GM19351 (cell line): ENCODE measurements around the gene WDR18.

ENCODE experiments used
- ATAC-seq: cut with Tn5 transposase; IDR thresholded peaks from one replicate; pipeline ENCODE4 v1.9.1; 2021; ENCODE audit warnings: mild to moderate bottlenecking, moderate library complexity; ENCODE audit not compliant: unreplicated experiment

The WDR18 gene

DNA sequence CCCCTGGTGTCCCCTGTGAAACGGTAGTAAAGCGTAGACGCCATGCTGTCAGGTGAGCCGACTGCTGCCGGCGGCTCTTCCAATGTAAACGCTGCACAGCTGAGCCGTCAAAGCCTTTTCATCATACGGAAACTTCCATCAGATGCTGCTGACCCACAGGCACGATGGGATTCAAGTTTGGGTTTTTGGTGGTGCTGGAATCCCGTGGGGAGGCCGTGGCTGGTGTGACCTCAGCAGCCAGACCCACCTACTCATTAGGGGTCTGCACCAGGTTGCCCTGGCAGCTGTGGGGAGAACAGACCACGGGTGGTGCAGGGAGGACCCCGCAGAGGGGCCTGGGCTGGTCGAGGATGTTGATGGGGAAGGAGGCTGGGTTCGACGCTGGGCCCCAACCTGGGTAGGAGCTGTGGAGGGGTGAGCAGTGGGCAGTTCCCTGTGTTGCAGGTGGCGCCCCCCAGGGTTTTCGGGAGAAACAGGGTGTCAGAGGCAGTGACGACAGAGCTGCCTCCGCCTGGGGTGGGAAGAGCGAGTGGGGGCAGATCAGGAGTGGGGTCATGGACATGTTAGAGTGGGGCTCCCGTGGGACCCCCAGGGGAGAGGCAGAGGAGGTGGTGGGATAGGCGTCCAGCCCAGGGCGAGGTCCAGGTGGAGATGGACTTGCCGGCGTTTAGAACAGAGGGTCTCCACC is 22.7 kb downstream of the WDR18 start:
- ATAC-seq: no peak

- no peak for ATAC-seq
These were observed 23.5 kb downstream of the WDR18 start for GRCh38 chr19:1007399-1008251.

DNA sequence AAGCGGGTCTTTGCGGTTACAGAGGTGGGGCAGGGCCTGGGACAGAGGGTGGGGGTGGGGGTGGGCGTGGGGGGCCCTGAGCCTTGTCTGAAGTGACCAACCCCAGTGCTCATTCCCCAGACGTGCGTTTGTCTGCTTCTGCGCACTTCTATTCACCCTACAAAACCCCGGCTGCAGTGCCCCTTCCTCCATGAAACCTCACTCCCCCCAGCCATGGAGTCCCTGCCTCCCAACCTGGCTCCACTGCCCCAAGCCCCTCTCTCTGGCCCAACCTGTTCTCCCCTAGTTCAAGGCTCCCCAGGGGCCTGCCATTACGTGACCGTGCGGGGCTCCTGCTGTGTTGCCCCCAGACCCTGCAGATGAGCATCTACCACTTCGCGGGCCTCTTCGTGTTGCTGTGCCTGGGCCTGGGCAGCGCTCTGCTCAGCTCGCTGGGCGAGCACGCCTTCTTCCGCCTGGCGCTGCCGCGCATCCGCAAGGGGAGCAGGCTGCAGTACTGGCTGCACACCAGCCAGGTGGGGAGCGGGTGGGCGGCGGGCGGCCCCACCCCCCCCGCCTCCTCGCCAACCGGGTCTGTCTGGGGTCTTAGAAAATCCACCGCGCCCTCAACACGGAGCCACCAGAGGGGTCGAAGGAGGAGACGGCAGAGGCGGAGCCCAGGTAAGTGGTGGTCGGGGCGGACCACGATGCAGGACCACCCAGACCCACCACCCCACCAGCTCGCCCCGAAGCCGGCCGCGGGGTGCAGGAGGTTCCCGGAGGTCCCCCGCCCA is 24.3 kb downstream of the WDR18 start:
- no peak for ATAC-seq

- ATAC-seq: no peak
These were observed 25.2 kb downstream of the WDR18 start for GRCh38 chr19:1009041-1009980.

GRCh38 chr19:1009981-1010538 is 25.9 kb downstream of the WDR18 start:
- no peak for ATAC-seq

- no peak for ATAC-seq
These were observed 26.7 kb downstream of the WDR18 start for GRCh38 chr19:1010586-1011510.

- no peak for ATAC-seq
These were observed 27.7 kb downstream of the WDR18 start for GRCh38 chr19:1011831-1012333.

- ATAC-seq: no peak
These were observed 28.2 kb downstream of the WDR18 start for GRCh38 chr19:1012334-1012733.

GRCh38 chr19:1013218-1013617 is 29.1 kb downstream of the WDR18 start:
- no peak for ATAC-seq

GRCh38 chr19:1014161-1015060 is 30.3 kb downstream of the WDR18 start:
- no peak for ATAC-seq

- ATAC-seq: no peak
These were observed 31.1 kb downstream of the WDR18 start for GRCh38 chr19:1015061-1015781.

DNA sequence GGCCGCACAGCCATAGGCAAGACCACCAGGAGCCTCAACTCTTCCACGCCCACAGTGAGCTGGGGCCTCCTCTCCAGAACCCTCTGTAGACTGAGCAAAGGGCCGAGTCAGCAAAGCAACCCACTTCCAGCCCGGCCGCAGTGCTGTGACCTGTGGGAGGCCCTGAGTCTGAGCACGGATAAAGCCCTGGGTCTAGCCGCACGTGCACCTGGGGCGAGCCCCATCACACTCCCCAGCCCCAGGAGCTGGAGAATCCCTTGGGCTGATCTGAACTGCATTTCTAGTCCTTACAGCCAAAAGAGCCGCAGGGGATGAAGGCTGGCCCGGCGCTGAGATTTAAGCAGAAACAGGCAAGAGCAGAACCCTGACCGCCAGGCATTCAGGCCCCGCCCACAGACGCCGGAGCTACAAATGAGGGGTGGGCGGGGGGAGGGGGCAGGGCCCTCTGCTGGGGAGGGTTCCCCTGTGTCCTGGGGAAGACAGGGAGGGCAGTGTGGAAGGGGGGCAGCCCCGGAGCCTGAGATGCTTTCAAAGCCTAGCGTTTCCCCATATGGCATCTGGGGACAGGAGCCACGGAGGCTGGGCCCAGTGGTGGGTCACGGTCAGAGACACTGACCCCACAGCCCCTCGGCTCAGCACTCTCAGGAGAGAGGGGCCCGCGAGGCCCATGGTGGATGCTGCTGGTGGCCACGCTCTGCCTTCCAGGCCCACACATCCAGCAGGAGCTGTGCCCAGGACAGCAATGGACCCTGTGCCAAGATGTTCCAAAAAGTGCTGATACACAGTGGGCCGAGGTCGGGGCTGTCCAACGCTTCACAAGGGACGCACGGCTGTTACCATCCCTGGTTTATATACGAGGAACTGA is 31.9 kb downstream of the WDR18 start:
- no peak for ATAC-seq

- no peak for ATAC-seq
These were observed 32.5 kb downstream of the WDR18 start for GRCh38 chr19:1016647-1017114.

- ATAC-seq: no peak
These were observed 33.2 kb downstream of the WDR18 start for GRCh38 chr19:1017115-1017905.

- no peak for ATAC-seq
These were observed 33.8 kb downstream of the WDR18 start for GRCh38 chr19:1017906-1018305.
